Pancreas (tissue), 10 donors: ENCODE data around the gene CDC42BPA. TPM values are rescaled to one million over a fixed set of nuclear protein-coding genes. Genes with fewer than 3 reads are reported as not detected.

Source experiments
- ATAC-seq, 4 donors: fragments of 200-7000 bp; cut with Tn5 transposase; one replicate each; pipeline versions ENCODE4 v1.8.0 to v1.9.1; 2020; ENCODE audit warnings: mild to moderate bottlenecking in 4 of 4, moderate library complexity in 4 of 4
- DNase-seq, 6 donors: peaks; one replicate each; pipeline ENCODE4 v3.0.0-alpha.2; 2020
- FAIRE-seq: peaks from 2 replicates; lab custom pipeline; 2012; peaks lifted over from hg19 to GRCh38; lab: Jason Lieb, UNC
- H3K27ac ChIP-seq, 4 donors: fragments of 200-600 bp; sonication (generic); 1 replicate in 3 of 4; 2 replicates in 1 of 4; pipeline versions ENCODE4 v1.5.0 to v1.8.0; 2020
- H3K27me3 ChIP-seq, 4 donors: fragments of 200-600 bp; one replicate each; pipeline ENCODE4 v1.8.0; 2021
- H3K36me3 ChIP-seq, 3 donors: fragments of 200-600 bp; sonication (generic) in 1 of 3; one replicate each; pipeline versions ENCODE4 v1.5.0 to v1.8.0; 2020 to 2021
- H3K4me1 ChIP-seq, 3 donors: fragments of 200-600 bp; one replicate each; pipeline ENCODE4 v1.8.0; 2021
- H3K4me3 ChIP-seq, 4 donors: fragments of 200-600 bp; sonication (generic) in 2 of 4; one replicate each; pipeline versions ENCODE4 v1.5.0 to v1.8.0; 2020 to 2021
- H3K9me3 ChIP-seq, 4 donors: fragments of 200-600 bp; one replicate each; pipeline ENCODE4 v1.8.0; 2021
- WGBS, 2 donors: extraction: QIAGEN DNeasy Blood & Tissue Kit; methylation state at CpG; one replicate each; pipeline ENCODE4 v1.1.7; 2013; 5-methylcytosine and 5-hydroxymethylcytosine counted together
- intact Hi-C, 3 donors: fragments of 100-400 bp; cut with DNase I; formaldehyde crosslinking; loops; one replicate each; pipeline versions ENCODE4 v1.11.1 to v1.14.2; 2022
- polyA plus RNA-seq, 2 donors: library from polyadenylated mRNA; stranded (reverse); fragments of 200-250 nt; gene quantifications; one replicate each; pipeline ENCODE4 v1.2.3, GENCODE V29; 2013
- total RNA-seq, 6 donors: library from RNA; stranded (reverse); fragmentation: NEBNext Ultra II Directional in 4 of 6; extraction: Animal tissue kit (Norgen Biotek cat#: 25700) in 4 of 6; gene quantifications; one replicate each; pipeline versions ENCODE4 v1.2.1 to v1.2.4, GENCODE V29; 2021 to 2023
- TF ChIP-seq, protein P1 (sequence below), 4 donors: fragments of 200-600 bp; sonication (generic) in 3 of 4; IDR thresholded peaks; one replicate each; pipeline versions ENCODE4 v1.5.0 to v1.8.0; 2021; ENCODE audit warnings: antibody characterized with exemption in 4 of 4
- donor health status: healthy with polysubstance abuse.
- donor health status: DM: no; HTN: no; CAD: no; lungs with moderate emphysema.
- donor health status: DM: no; HTN: no; CAD: no.
- donor health status: control.
- donor health status: control.
- donor health status: Bipolar disorder and iron deficiency.
- donor health status: DM: yes; HTN: yes; CAD: no.
- donor health status: DM: no; HTN: no; CAD: no.
- donor health status: DM: no; HTN: no; CAD: no.
- donor health status: DM: yes; HTN: yes; CAD: no.

Gene CDC42BPA
- total and polyA plus RNA-seq, 8 donors, result 5.3 to 22.5 (median 16.5) TPM

DNA sequence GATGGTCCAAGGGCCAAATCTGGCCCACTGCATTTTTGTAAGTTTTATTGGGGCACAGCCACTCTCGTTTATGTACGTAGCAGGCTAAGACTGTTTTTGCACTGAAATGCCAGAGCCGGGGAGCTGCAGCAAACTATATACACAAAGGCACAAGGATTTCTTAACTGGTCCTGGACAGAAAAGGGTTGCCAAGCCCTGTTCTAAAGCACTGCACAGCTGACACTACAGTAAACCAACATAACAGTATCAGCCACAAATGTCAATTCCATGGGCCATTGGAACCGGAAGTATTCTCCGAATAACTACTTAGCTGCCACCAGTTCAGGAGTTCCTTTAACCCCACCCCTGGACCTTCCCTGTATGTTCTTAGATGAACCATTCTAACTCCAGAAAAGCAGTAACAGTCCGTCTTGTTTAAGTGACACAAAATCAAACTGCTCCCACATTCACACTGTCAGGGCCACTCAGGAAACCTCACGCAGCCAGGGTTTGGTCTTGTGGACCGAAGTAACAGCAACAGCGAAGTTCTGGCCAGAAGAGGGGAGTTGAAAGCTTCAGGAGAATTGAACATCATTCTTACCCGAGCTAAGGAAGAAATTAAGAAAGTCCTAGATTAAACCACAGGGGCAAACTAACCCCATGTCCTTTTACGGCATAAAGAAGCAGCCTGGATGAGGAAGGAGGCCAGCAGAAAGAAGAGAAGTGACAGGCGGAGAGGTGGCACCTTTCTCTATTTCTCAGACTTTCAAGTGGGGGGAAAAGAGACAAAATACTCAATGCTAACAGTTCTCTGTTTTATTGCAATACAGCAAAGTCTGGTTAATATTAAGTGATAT, 329.0 kb downstream of the CDC42BPA start:
- DNase-seq (peak in 1 of 6 donors; percentile 5), FAIRE-seq (no peak), ATAC-seq (peak; percentile 47 to 55 (median 50))
- no peaks in the 10 kb centered on the region for H3K27me3 ChIP-seq
- TF ChIP-seq, protein P1, sequence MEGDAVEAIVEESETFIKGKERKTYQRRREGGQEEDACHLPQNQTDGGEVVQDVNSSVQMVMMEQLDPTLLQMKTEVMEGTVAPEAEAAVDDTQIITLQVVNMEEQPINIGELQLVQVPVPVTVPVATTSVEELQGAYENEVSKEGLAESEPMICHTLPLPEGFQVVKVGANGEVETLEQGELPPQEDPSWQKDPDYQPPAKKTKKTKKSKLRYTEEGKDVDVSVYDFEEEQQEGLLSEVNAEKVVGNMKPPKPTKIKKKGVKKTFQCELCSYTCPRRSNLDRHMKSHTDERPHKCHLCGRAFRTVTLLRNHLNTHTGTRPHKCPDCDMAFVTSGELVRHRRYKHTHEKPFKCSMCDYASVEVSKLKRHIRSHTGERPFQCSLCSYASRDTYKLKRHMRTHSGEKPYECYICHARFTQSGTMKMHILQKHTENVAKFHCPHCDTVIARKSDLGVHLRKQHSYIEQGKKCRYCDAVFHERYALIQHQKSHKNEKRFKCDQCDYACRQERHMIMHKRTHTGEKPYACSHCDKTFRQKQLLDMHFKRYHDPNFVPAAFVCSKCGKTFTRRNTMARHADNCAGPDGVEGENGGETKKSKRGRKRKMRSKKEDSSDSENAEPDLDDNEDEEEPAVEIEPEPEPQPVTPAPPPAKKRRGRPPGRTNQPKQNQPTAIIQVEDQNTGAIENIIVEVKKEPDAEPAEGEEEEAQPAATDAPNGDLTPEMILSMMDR (IDR thresholded peaks at IDR 0.05), result no peak
- no peaks in the 10 kb centered on the region for H3K9me3 ChIP-seq
- intact Hi-C loops, result no loop called here
- H3K27ac ChIP-seq, result peak overlapping the region in 2 of 4 donors; percentile 48 to 66
- peaks cover 8 to 25% (median 20%) of the 10 kb centered on the region in 3 donors for H3K4me1 ChIP-seq
- H3K36me3 ChIP-seq, result peaks cover 0 to 50% (median 14%) of the 10 kb centered on the region in 3 donors
- H3K4me3 ChIP-seq, result no peak overlapping the region
- 46 to 51% methylated on average over 12 of the region's 12 CpGs for WGBS, 2 donors

DNA sequence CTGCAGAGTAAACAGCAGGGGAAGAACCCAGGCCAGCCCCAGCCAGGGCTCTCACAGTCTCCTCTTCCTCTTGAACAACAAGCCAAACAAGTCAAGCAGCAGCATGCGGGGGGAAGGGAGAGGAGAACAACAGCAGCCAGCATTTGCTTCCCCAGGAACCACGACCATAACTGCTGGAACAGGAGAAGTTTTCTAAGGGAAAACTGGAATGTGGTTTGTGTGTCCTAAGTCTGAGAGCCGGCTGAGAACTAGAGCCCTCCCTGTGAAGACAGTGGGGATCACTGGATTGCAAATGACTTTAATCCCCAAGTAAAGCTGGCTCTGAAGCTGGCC, 330.0 kb downstream of the CDC42BPA start:
- no peak for FAIRE-seq
- peaks cover 0 to 50% (median 20%) of the 10 kb centered on the region in 3 donors for H3K36me3 ChIP-seq
- peak overlapping the region in 1 of 4 donors; percentile 34 for H3K27ac ChIP-seq
- peak in 3 of 4 donors; percentile 33 to 58 (median 37) for ATAC-seq
- intact Hi-C loops, result no loop called here
- H3K27me3 ChIP-seq, result no peaks in the 10 kb centered on the region
- no peak overlapping the region for H3K4me3 ChIP-seq
- peaks cover 8 to 25% (median 20%) of the 10 kb centered on the region in 3 donors for H3K4me1 ChIP-seq
- 47 to 49% methylated on average over 3 of the region's 3 CpGs for WGBS, 2 donors
- H3K9me3 ChIP-seq, result no peaks in the 10 kb centered on the region
- TF ChIP-seq, protein P1 (IDR thresholded peaks at IDR 0.05), result no peak
- peak in 2 of 6 donors; percentile 15 to 55 for DNase-seq

DNA sequence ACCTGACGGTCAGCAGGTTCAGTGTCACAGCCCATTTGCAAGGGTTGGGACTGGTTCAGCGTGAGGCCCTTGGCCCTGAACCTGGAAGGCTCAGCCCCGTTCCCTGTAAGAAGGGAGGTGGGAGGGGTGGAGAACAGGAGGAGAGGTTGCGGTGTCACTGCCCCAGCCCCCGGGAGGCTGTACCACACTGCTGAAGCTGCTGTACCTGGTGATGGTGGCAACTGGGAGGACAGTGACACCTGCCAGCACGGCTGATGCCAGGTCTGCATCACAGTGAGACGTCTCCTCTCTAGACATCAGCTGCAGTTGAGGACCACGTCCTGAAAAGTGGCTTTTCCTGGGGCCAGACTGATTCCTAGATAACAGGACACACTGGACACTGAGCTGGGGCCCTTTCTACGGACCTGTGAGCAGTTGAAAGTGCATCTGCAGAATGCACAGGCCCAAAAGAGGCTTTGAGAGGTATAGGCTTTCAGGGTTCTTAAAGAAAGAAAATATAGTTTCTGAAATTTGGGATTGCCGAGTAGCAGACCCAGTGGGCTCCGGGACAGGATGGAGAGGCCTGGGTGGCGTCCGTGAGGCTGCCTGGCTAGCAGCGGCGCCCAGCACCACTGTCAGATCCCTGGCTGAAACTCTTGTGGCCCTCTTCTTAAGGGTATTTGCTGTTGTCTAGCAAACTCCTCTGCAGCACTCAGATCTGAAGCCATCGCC, 330.5 kb downstream of the CDC42BPA start:
- DNase-seq, result peak in 2 of 6 donors; percentile 4 to 51
- Histone ChIP-seq H3K27ac (peak overlapping the region in 1 of 4 donors; percentile 34), H3K4me3 (no peak overlapping the region), H3K4me1 (peaks cover 8 to 25% (median 20%) of the 10 kb centered on the region in 3 donors), H3K27me3 (no peaks in the 10 kb centered on the region), H3K9me3 (no peaks in the 10 kb centered on the region), H3K36me3 (peaks cover 0 to 50% (median 25%) of the 10 kb centered on the region in 3 donors)
- TF ChIP-seq, protein P1 (IDR thresholded peaks at IDR 0.05), result no peak
- intact Hi-C loops, result no loop called here
- WGBS, 2 donors, result 82 to 84% methylated on average over 16 of the region's 16 CpGs
- no peak for FAIRE-seq
- ATAC-seq, result peak in 1 of 4 donors; percentile 2

DNA sequence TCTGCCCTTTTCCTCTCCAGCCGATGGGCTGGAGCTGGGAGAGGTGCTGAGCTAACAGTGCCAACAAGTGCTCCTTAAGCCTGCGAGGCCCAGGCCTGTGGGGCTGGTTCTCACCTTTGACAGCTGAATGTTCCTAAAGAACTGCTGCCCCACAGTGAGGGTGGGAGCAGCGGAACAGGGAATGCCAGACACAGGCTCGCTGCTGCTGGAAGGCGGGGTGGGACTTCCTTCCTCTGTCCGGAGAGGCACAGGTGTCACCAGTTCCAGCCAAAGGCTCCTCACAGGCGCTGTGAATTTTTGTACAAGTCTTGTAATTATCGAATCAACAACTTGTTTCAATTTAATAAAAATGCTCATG, 331.1 kb downstream of the CDC42BPA start:
- 89% methylated on average over 8 of the region's 8 CpGs for WGBS, 2 donors
- peak in 1 of 6 donors; percentile 33 for DNase-seq
- Histone ChIP-seq H3K9me3 (no peaks in the 10 kb centered on the region), H3K27me3 (no peaks in the 10 kb centered on the region), H3K4me3 (no peak overlapping the region), H3K36me3 (peaks cover 0 to 57% (median 31%) of the 10 kb centered on the region in 3 donors), H3K27ac (peak overlapping the region in 1 of 4 donors; percentile 34), H3K4me1 (peaks cover 8 to 25% (median 20%) of the 10 kb centered on the region in 3 donors)
- FAIRE-seq, result no peak
- intact Hi-C loops, result no loop called here
- TF ChIP-seq, protein P1 (IDR thresholded peaks at IDR 0.05), result no peak
- no peak for ATAC-seq
